ENCODE data around the gene IRF1.
"Not testable (repeated sequence)": the region's sequence is repeated elsewhere in the genome, so short reads cannot be mapped to it uniquely, and the experiment has no call there.

IRF1 gene

DNA sequence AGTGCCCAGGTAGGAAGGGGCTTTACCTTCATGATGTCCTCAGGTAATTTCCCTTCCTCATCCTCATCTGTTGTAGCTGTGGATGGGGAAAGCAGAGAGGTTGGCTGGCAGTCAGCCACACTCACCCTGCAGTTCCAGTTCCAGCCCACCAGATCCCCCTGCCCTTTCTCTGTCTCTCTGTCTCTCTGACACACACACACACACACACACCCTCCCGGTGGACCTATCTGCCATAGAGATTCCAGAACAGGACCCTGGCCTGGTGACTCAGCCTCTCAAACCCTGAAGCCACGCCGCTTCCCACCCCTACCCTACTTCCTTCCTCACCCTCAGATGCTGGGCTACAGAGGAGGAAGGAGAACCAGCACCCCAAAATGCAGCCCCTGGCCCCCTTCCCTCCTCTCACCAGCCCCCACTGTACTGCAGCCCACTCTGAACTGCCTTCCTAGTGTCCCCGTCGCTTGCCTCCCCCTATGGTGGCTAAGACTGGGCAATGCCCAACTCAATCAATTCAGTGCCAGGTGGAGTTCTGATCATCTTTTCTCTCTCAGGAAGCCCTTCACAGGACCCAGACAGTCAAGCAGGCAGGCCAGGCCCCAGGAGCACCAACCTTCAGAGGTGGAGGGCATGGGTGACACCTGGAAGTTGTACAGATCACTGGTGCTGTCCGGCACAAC, 4.8 kb downstream of the IRF1 start:
- peak; percentile 0 for DNase-seq

DNA sequence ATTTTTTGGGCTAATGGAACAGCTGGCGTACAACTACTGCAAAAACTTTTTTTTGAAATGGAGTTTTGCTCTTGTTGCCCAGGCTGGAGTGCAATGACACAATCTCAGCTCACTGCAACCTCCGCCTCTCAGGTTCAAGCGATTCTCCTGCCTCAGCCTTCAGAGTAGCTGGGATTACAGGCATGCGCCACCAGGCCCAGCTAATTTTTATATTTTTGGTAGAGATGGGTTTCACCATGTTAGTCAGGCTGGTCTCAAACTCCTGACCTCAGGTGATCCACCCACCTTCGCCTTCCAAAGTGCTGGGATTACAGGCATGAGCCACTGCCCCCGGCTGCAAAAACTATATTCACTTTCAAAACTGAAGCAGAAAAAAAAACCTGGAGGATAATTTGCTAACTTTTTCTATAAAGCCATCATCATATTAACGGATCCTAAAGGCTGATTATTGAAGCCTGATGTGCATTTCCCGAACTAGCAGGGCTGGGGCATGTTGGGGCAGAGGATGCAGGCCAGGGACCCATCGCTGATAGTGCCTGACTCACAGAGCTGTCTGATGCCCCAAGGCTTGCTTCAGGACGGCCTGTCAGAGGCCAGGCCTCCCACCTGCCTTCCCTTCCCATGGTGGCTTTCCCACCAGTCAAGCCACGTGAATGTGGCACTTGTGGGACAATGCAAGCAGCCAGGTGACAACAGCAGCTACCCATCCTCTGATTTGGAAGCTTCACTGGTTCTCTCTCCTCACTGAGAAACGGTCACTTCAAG, 5.5 kb downstream of the IRF1 start:
- not testable (repeated sequence) for DNase-seq

DNA sequence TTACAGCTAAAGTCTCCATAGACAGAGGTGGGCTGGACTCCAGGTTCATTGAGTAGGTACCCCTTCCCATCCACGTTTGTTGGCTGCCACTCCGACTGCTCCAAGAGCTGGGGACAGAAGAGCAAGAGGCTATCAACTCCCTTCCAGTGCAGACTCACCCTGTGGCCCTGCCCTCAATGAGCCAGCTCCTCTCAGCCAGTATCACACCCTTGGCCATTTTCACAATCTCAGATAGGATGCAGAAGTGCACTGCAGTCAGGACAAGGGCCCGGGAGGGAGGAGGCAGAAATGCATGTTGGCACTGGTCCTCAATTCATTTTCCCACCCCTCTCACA, 6.2 kb downstream of the IRF1 start:
- DNase-seq, result no peak

DNA sequence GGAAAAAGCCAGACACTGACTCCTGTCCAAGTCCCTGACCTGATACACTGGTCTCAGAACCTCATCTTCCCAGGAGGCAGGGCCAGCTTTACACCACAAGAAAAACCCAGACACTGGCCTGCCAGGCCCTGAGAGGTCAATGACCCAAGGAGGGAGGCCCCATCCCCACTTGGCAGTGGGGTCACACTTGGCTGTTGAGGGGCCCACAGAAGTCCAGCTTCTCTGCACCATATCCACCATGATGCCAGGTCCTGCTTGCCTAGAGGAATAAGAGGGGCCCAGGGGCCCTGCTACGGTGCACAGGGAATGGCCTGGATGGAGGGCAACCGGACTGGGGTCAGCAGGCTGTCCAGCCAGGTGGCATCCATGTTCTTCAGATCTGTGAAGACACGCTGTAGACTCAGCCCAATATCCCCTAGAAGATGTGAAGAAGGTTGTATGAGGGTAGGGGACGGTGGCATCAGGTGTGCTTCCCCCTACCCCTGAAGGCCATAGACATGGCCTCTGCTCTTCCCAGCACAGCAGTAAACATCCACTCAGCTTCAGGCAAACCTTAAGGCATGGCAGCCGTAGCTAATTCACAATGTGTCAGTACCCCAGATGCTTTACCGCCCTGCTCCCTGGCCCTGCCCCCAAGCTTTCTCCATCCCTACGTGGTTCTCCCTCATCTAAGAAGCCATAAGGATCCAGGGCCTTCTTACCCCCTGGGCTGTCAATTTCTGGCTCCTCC, 6.7 kb downstream of the IRF1 start:
- peak; percentile 0 for DNase-seq

DNA sequence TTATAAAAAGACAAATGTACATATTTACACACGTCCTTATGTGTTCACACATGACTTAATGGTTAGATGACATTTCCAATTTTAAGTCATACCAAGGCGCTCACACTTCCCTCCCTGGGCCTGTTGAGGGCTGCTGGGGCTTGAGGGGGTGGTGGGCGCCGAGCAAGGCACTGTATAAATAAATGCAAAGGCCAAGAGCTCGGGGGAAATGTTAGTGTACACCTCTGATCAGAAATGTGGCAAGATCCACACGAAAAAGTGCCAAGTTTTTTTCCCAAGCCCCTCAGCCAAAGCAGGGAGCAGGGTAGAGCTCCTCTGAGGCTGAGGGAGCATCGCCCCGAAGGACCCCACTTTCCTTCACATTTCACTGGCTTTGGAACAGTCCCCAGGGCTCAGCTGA, 7.5 kb downstream of the IRF1 start:
- no peak for DNase-seq

DNA sequence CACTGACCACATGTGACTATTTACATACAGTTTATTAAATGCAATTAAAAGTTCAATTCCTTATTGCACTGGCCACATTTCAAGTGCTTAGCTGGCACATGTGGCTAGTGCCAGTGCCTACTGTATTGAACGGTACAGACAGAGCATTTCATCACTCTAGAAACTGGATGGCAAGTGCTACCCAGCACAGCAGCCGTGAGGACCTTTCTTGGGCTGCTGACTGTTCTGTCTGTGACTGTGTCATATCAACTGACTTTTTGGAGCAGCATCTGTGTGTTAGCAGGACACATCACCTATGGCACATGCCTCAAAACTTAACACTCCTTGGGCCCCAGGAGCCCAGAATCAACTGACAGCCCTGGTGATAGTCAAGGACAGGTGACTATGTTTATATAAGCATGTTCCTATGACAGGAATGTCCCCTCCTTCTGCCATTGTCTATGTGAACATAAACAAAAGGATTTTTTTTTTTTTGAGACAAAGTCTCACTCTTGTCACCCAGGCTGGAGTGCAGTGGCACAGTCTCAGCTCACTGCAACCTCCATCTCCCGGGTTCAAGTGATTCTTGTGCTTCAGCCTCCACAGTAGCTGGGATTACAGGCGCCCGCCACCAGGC, 8.9 kb downstream of the IRF1 start:
- no peak for DNase-seq

DNA sequence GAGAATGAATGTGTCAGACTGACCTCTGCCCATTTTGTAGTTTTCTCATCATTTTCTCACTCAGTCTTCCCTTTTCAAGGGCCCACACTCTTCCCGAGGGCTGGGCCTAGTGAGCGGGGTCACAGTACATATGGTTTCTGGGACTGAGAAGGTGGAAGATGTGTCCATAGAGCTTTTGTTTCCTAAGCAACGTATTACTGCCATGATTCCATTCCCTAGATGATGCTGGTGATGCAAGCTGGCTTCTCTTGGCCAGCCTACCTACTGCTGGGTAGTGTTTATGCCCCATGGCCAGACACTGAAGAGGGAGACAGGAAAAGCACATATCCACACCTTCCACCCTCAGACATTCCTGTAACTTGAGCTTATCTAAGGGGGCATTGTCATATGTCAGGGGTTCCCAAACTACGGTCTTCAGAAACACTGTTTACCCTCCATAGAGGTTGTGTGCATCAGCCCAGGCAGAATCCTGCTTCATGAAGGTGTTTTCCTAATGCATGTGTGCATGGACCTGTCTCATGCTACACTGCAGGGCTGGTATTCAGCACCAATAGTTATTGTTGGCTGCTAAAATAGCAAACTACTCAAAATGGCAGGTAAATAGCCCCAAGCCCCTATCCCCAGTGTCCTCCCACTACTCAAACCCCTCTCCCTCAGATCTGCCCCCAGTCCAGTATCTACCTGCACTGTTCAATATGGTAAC, 9.5 kb downstream of the IRF1 start:
- DNase-seq, result no peak

DNA sequence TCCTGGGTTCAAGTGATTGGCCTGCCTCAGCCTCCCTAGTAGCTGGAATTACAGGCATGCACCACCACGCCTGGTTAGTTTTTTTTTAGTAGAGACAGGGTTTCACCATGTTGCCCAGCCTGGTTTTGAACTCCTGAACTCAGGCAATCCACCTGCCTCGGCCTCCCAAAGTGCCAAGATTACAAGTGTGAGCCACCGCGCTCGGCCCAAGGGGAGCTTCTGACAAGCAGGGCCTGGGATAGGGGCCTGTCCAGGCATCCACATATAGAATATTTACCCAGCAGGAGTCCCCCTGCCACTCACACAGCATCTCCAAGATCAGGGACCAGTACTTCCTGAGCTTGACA, 10.1 kb downstream of the IRF1 start:
- DNase-seq, result no peak

DNA sequence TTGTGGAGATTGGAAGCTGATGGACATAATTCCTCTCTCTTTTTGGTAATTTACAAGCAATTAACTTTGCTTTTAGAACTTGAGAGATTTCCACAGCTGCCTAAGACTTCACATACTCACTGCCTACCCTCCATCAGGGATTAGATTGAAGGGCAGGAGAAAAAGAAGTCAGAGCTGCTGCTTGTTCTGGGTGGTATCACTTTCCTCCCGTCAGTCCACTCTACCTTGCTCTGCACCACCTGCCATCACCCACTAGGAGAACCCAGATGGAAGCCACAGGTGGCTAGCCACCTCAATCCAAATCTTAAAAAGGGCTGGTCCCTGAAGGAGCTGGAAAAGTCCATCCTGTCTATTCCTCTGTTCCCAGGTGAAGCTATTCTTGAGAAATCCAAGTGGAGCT, 10.5 kb downstream of the IRF1 start:
- DNase-seq, result no peak

DNA sequence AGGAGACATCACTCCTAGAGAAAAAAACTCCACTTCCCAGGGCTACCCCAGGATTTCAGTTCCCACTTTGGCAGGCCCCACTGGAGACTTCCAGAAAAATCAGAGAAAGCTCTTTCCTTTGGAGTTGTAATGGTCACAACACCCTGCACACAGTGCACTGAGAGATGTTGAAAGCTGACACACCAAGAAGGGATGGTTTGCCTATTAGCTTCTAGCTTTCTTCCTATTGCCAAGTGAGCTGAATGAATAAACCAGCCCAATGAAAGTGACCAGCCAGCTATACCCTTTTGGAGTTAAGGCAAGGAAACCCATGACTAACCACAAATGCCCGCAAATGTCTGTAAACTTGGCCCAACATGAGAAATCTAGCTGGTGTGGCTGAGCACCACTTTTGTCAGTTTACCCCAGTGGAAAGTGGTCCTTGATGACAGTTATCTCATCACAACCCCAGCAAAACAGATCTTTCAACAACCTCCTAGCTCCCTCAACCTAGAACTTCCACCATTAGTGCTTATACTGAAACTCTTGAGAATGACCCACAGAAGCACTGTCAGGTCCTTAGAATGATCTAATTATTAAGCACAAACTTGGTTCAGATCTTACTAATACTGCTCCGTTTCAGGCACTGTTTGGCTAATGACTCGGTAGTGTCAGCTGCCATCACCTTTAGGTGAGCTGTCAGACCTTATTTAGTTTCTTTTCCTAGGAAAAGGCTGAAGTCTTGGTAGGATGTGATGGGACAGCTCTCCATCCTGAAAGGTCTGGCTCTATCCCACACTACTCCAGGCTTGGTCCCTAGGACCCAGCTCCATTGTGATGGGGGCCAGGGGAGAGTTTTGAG, 11.2 kb downstream of the IRF1 start:
- no peak for DNase-seq

DNA sequence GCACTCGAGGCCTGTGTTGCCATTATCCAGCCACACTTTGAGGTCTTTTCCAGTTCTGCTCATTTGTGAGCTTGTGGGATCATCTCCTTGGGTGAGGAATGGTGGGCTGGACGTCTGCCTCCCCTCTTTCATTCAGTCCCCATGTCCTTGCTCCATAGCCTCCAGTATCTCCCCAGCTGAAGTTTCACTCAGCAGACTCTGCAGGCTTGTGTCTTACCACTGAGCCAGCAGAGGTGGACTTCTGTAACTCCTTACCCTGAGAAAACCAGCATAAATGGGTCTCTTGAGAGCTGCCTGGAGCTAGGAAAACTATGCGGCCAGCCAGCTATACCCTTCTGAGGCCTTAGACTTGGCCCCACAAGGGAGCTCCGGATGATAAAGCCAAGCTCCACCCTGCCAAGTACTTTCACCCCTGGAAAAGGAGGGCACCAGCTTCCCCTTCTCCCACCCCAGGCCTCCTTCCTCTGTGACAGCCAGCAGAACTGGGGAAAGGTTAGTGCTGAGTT, 12.2 kb downstream of the IRF1 start:
- DNase-seq, result no peak

DNA sequence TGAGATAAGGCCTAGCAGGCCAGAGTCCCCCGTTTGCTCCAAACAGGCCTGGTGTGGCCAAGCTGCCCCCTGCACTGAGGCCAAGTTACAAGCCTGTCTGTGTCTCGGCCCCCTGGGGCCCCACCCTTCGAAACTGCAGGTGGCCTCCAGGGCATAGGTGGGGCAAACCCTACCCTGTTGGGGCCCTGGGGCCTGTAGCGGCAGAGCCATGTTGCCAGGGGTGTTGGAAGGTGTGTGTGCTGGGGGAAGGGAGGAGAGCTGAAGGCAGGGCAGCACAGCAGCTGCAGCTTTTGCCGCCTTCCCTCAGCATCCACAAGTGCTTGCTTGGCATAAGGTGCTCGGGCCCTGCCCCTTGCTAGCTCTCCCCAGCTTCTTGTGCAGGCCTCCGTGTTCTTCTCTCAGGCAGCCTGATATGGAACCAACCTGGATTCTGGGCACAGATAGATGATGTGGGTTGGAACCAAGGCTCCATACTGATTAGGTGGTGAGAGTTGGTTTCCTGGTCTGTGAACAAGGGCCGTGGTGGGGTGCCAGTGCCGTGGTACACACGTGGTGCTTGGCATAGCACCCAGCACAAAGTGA, 12.7 kb downstream of the IRF1 start:
- no peak for DNase-seq

DNA sequence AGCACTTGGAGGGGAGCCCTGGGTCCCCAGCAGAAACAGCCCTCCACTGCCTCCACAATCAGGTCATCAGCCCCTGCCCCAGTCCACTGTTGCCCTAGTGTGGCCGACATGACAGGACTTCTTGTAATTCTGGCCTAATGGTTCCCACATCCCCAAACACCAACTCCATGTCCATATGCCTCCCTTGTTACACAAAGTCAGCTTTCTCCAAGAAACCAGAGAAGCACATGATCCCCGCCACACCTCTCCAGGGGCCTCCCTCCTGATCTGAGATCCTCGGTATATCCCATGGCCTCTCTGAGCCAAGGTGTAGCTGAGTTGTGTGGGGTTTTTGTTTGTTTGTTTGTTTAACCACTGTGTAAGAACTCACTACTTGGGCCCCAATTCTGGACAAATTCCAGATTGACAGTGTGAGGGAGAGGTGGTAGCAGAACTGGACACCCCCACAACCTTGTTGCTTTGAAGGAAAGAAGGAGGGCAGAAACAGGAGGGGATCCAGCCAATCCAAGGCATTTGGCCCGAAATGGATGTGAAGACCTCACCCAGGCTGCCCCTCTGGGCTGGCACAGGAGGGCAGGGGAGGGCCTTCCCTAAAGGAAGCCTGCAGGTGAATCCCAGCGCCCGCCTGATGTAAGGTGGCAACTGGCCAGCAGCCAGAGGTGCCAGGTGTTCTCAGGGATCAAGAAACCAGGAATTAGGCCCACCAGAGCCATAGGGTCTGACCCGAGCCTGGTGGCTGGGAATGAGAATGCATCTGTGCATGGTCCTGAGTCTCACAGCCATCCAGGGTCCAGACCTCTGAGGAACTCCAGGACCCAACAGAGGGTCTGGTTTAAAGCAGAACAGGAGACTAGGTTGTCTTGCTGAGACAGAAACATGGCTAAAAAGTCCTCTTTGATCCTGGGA, 13.4 kb downstream of the IRF1 start:
- no peak for DNase-seq

DNA sequence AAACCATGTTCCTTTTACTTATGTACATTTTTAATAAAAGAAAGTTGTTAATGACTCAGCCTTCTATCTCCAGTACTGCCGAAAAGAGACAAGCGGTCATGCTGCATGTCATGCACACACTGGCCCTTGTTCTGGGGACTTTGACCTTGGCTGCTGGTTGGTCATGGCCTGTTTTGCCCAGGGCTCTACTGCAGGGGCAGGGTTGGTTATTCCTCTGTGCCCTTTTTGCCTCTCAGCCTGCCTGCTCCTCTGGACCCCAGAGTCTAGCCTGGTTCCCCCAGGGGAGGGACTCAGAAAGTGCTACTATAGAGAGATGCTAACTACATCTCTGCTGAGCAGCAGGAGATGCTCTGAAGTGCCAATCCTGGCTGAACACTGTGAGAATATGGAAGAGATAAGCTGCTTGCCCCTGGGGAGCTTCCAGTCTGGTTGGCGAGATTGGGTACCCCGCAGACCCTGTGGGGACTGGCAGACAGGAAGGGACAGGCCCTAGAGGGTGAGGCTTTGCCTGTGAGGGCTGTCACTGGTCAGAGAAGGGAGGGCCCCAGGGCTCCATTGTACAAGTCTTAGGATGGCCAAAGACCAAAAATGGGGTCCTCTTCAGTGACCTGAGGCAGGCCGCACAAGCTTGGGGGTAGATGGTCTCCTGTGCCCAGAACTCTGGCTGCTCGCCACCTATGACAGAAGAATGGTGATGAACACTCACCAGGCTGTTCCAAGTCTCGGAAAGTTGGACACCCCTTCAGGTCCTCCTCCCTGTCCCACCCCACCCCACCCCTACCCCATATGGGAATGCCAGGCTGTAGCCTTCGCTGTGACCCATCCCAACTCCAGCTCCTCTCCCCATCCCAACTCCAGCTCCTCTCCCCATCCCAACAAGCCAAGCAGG, 14.3 kb downstream of the IRF1 start:
- no peak for DNase-seq

DNA sequence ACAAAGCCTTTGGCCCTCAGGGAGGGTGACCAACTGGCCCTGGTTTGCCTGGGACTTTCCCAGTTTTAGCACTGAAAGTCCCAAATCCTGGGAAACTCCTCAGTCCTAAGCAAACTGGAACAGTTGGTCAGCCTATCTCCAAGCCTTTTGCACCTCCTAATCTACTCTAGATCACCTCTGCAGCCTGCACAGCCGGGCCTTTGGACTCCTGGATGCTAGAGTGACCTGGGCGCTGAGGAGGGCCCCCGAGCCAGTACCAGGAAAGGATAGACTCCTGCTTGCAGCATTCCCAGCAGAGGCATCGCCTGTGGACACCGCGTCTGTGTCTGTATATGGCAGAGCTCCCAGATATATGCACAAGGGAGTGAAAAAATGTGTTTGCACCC, 15.1 kb downstream of the IRF1 start:
- no peak for DNase-seq

DNA sequence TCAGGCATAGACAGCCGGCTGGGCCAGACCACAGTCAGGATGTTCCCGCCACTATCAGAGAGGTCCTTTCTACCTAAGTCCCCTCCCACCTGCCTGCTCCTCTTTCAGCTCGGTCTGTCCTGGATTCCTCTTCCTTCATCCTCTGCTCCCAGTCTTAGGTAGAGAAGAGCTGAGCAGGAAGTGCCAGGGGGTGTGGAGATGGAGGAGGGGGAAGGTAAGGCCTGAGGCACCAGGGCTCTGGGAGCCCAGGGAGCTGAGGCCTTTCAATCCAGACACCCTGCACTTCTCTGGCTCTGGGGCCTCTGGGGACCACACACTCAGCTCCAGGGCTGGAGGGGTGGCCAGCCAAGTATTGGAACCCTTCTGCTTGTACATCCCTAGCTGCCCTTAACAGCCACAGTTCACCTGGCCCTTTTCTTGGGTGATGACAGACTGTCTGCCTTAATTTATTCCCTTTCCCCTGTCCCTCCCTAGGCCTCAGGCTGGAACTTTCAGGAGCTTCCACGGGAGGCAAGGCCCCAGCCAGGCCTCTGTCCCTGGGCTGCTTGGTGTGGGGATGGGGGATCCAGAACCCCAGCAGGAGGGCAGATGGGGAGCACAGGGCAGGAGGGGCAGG, 15.6 kb downstream of the IRF1 start:
- DNase-seq, result no peak

DNA sequence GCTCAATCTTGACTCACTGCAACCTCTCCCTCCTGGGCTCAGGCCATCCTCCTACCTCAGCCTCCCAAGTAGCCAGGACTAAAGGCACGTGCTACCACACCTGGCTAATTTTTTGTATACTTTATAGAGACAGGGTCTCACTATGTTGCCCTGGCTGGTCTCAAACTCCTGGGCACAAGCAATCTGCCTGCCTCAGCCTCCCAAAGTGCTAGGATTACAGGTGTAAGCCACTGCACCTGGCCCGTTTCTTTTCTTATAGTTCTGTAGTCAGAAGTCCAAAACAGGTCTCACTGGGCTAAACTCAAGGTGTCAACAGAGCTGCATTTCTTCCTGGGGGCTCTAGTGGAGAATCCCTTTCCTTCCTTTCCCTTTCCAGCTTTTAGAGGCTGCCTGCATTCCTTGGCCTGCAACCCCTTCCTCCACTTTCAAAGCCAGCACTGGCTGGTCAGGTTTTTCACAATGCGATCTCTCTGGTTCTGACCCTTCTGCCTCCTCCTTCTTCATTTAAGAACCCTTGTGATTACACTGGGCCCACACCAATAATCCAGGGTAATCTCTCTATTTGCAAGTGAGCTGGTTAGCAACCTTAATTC, 16.3 kb downstream of the IRF1 start:
- DNase-seq, result no peak

DNA sequence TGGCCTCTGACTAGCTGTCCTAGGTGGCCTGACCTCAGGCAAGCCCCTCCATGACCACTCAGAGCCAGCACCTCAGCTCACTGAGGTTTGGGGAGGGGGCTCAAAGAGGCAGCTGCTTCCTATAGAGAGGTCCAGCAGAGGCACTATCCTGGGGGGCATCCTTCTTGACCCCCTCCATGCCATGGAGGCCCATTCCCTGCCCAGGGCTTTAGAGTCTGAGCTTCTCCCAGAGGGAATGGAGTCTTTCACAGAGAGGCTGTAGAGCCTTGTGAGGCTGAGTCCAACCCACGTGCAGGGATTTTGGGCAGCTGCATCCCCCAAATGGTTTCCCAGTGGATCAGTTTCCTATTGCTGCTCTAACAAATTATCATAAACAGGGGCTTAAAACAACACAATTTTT, 16.9 kb downstream of the IRF1 start:
- DNase-seq, result peak; percentile 2

Data from activated effector memory CD4-positive, alpha-beta T cell treated with Interleukin-2 at 50 U/mL for 16 hours (primary cell).